PC-3 (cell line): ENCODE data around the gene KCNQ2.

Experiments
- CTCF ChIP-seq: fragments of 300-600 bp; sonication (generic); conservative IDR thresholded peaks from 2 replicates; pipeline ENCODE4 v1.5.1; 2017; ENCODE audit warnings: antibody characterized with exemption, low read depth, mild to moderate bottlenecking, low read length
- EZH2 ChIP-seq: fragments of 300-600 bp; sonication (generic); IDR thresholded peaks from one replicate; pipeline ENCODE4 v1.6.1; 2017; ENCODE audit warnings: antibody characterized with exemption, mild to moderate bottlenecking, low read length; ENCODE audit not compliant: unreplicated experiment

GRCh38 chr20:63459070-63459380, 13.4 kb downstream of the KCNQ2 start:
- no peak for TF ChIP-seq CTCF
- TF ChIP-seq EZH2 = no peak
